ENCODE results near the gene UTRN. TPM values are rescaled to one million over a fixed set of nuclear protein-coding genes. Genes with fewer than 3 reads are reported as not detected.

The UTRN gene
- total and polyA plus RNA-seq, 10 of the 15 experiments (the other 5 are each of a cell fraction or from before 2014, with no cell fraction given): 1.6 to 52.6 (median 25.5) TPM

DNA sequence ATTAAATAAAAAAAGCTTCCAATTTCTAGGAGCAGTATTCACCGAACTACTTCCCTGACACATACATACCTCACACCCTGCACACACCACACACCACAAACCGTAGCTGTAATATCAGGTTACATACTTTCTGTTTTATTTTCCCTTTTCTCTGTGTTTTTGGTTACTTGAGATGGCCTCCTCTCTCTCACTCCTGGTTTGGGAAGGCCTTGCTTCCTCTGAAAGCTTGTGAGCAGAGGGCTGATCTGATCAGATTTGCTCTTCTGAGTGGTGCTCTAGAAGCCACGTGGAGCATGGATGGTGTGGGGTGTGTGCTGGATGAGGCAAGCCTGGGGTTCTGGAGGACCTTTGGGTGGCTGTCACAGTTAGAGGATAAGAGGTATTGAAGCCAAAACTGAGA, 20.9 kb downstream of the UTRN start:
- POLR2A ChIA-PET: interaction anchor here (1.0 to 1.7 kb wide), 2 partner anchors 10 to 46 kb away, joined by 3 read pairs; no protein-coding TSS in a partner anchor
- BruUV-seq (replicated peaks): no TSS peak
- DNase-seq (ENCODE audit: low read depth, low spot score) (peak; percentile 30), ATAC-seq (peak; percentile 93), FAIRE-seq (peak; percentile 84)
- Histone ChIP-seq H3K4me1 (ENCODE audit: control insufficient read depth, insufficient read depth, low read length) (peaks cover 9% of the 10 kb centered on the region), H3K36me3 (ENCODE audit: control insufficient read depth in 2 of 2, insufficient read depth in 2 of 2, low read length in 1 of 2) (no peaks in the 10 kb centered on the region), H3K27me3 (replicated peaks in 1 of 2; ENCODE audit: control insufficient read depth in 2 of 2, insufficient read depth in 2 of 2, low read length in 1 of 2) (no peaks in the 10 kb centered on the region), H4K20me1 (ENCODE audit: control insufficient read depth, insufficient read depth) (no peaks in the 10 kb centered on the region), H2AFZ (ENCODE audit: control insufficient read depth, low read depth, low read length) (peak overlapping the region; percentile 94), H3K79me2 (ENCODE audit: control insufficient read depth, insufficient read depth, low read length) (no peaks in the 10 kb centered on the region), H3K4me3 (no peak overlapping the region), H3K27ac (ENCODE audit: control insufficient read depth, insufficient read depth) (peak overlapping the region; percentile 50), H3K9me3 (replicated peaks; ENCODE audit: control insufficient read depth, insufficient read depth, low read length) (no peaks in the 10 kb centered on the region), H3K9ac (ENCODE audit: control insufficient read depth, insufficient read depth, low read length) (peak overlapping the region; percentile 60; the same call in 1 of the 2 replicates), H3K4me2 (ENCODE audit: control insufficient read depth, insufficient read depth) (peak overlapping the region; percentile 75)
- CTCF ChIA-PET: interaction anchor here (0.6 to 1.4 kb wide), 7 partner anchors 8 to 932 kb away, joined by 3 to 4 read pairs (median 3); no protein-coding TSS in a partner anchor
- intact Hi-C loops (cut with micrococcal nuclease; ENCODE audit: unreplicated experiment) (no loop called here), in situ Hi-C loops (cut with MboI) (no loop called here)
- RAD21 ChIA-PET (ENCODE audit: unreplicated experiment): interaction anchor here (0.8 to 1.7 kb wide), 5 partner anchors 8 to 48 kb away, joined by 3 to 5 read pairs (median 4); no protein-coding TSS in a partner anchor
- WGBS (ENCODE audit: insufficient coverage, insufficient replicate concordance, low lambda C conversion rate, missing lambda C conversion rate): 24% methylated on average over 3 of the region's 3 CpGs
- SMC1A ChIA-PET (ENCODE audit: uncharacterized antibody, unreplicated experiment): interaction anchor here (1.2 to 2.6 kb wide), 7 partner anchors 9 to 155 kb away, joined by 3 to 12 read pairs (median 4); no protein-coding TSS in a partner anchor
- TF ChIP-seq ZNF622 (IDR thresholded peaks at IDR 0.05) (no peak), TCF3 (IDR thresholded peaks at IDR 0.05; ENCODE audit: borderline replicate concordance, insufficient read depth, low read depth, low read length) (no peak), E2F4 (IDR thresholded peaks at IDR 0.05; ENCODE audit: low read depth, low read length) (no peak), NFXL1 (IDR thresholded peaks at IDR 0.05; ENCODE audit: borderline replicate concordance) (no peak), BHLHE40 (IDR thresholded peaks at IDR 0.05; ENCODE audit: borderline replicate concordance in 1 of 2, low read depth in 2 of 2, low read length in 1 of 2) (no peak), ATF7 (IDR thresholded peaks at IDR 0.05; ENCODE audit: low read depth) (peak; percentile 40; the same call in 1 of the 2 replicates), HDGF (IDR thresholded peaks at IDR 0.05) (peak; percentile 55; the same call in 1 of the 2 replicates), WRNIP1 (IDR thresholded peaks at IDR 0.05; ENCODE audit: borderline replicate concordance, low read depth, low read length) (no peak), MTA2 (IDR thresholded peaks at IDR 0.05; ENCODE audit: low read depth) (0 out of 2 replicates have a peak, but pooled peaks have one; percentile 13), BMI1 (IDR thresholded peaks at IDR 0.05; ENCODE audit: borderline replicate concordance) (no peak), IKZF1 (conservative IDR thresholded peaks at IDR 0.05) (peak; percentile 55), EED (IDR thresholded peaks at IDR 0.05; ENCODE audit: low read depth) (0 out of 2 replicates have a peak, but pooled peaks have one; percentile 32), NFYB (IDR thresholded peaks at IDR 0.05; ENCODE audit: insufficient read depth, low read depth, low read length) (no peak), IKZF2 (IDR thresholded peaks at IDR 0.05) (peak; percentile 59 to 75; a peak in 3 of 4 replicates), CBFB (IDR thresholded peaks at IDR 0.05; ENCODE audit: low read depth) (0 out of 2 replicates have a peak, but pooled peaks have one; percentile 38), NKRF (conservative IDR thresholded peaks at IDR 0.05) (no peak), RUNX3 (IDR thresholded peaks at IDR 0.05; ENCODE audit: low read length) (peak; percentile 83), MLLT1 (IDR thresholded peaks at IDR 0.05) (0 out of 2 replicates have a peak, but pooled peaks have one; percentile 55)
- TF ChIP-seq, protein P1, sequence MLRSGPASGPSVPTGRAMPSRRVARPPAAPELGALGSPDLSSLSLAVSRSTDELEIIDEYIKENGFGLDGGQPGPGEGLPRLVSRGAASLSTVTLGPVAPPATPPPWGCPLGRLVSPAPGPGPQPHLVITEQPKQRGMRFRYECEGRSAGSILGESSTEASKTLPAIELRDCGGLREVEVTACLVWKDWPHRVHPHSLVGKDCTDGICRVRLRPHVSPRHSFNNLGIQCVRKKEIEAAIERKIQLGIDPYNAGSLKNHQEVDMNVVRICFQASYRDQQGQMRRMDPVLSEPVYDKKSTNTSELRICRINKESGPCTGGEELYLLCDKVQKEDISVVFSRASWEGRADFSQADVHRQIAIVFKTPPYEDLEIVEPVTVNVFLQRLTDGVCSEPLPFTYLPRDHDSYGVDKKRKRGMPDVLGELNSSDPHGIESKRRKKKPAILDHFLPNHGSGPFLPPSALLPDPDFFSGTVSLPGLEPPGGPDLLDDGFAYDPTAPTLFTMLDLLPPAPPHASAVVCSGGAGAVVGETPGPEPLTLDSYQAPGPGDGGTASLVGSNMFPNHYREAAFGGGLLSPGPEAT (IDR thresholded peaks at IDR 0.05; ENCODE audit: low read depth): peak; percentile 45; the same call in 1 of the 2 replicates

Data from GM12878 (cell line).